IPS-15b (cell line): ENCODE measurements around the gene NR2E3.

Source experiments
- H3K27me3 ChIP-seq: one replicate; pipeline ENCODE4 v1.6.1; 2013; ENCODE audit warnings: low read length; ENCODE audit not compliant: control insufficient read depth, insufficient read depth
- H3K36me3 ChIP-seq: one replicate; pipeline ENCODE4 v1.6.1; 2013; ENCODE audit warnings: low read length; ENCODE audit not compliant: control insufficient read depth, insufficient read depth
- H3K4me1 ChIP-seq: one replicate; pipeline ENCODE4 v1.6.1; 2013; ENCODE audit warnings: mild to moderate bottlenecking, low read length; ENCODE audit not compliant: control insufficient read depth, insufficient read depth
- H3K4me3 ChIP-seq: one replicate; pipeline ENCODE4 v1.5.1; 2013; ENCODE audit warnings: low read depth, low read length
- H3K9ac ChIP-seq: one replicate; pipeline ENCODE4 v1.6.1; 2013; ENCODE audit warnings: low read depth, mild to moderate bottlenecking, low read length
- H3K9me3 ChIP-seq: one replicate; pipeline ENCODE4 v1.6.1; 2013; ENCODE audit warnings: mild to moderate bottlenecking, low read length; ENCODE audit not compliant: control insufficient read depth, insufficient read depth

The NR2E3 gene

DNA sequence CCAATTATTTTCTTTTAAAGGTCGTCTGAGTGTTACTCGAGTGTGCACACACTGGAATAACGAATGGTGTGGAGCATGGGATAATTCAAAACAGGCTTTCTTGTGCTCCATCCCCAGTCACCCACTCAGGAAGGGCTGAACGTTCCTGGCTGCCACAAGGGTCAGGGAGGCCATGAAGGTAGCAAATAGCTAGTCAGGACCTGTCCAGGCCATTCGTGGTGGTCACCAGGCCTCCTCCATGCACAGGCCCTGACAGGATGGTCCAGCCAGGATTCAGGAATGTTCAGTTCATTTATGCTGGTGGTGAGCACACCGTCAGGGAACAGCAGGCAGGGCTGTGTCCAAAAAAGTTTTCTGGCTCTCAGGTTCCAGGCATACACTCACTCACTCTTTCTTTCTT is 11.7 kb upstream of the NR2E3 start:
- Histone ChIP-seq H3K27me3 (no peaks in the 10 kb centered on the region), H3K9ac (no peak overlapping the region), H3K9me3 (no peaks in the 10 kb centered on the region), H3K4me3 (no peak overlapping the region), H3K4me1 (no peaks in the 10 kb centered on the region), H3K36me3 (no peaks in the 10 kb centered on the region)

DNA sequence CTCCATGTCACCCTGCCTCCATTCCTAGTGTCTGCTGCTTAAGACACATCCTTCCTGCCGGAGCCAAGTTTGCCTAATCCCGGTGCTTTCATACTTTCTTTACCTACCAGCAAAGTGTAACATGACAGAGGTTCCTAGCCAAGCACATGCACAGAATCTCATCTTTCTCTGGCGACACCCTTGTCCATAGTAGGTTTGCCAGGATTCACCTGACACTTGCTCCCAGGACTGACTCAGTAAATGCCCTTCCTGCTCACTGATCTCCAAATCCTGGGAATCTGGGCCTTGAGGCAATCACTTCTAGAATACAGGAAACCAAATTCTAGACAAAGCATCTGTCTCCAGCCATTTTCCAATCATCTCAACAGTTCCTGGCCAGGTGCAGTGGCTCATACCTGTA is 10.2 kb upstream of the NR2E3 start:
- Histone ChIP-seq H3K9me3 (no peaks in the 10 kb centered on the region), H3K36me3 (no peaks in the 10 kb centered on the region), H3K27me3 (no peaks in the 10 kb centered on the region), H3K4me1 (no peaks in the 10 kb centered on the region), H3K9ac (no peak overlapping the region), H3K4me3 (no peak overlapping the region)

DNA sequence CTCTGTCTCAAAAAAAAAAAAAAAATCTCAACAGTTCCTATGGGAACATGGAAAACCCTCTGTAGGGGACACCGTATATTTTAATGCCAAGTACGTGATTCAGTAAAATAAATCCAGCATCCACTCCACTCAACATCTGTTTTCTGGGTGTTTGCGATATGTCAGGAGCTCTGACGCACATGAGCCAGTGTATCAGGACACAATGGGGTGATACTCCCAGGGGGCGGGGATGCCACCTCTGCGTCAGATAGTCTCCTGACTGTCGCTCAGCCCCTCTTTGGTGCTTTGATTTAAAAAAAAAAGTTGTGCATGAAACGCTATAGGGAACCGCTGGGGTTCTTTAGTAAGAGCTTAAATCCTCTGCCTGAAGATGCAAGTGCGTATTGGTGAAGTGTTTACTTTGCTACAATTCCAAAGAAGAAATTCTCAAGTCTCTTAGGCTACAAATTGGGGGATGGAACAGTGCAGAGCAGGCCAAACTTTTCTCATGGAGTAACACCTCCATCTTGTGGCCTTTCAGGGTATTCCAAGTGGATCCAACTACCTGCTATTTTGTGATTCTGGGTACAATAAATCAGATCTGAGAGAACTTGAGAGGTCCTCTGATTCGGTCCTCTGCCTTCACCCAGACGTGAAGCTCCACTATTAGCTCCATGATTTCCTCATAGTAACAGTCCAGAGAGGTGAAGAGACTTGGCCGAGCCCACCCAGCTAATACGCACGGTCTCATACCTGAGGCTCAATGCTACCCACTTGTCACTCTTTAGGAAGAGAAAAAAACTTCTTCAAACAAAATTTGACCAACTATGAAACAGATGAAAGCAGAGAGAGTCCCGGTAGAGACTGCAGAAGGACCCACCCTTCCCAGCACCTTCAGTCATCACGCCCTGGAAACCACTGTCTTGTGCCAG is 9.3 kb upstream of the NR2E3 start:
- no peak overlapping the region for H3K4me3 ChIP-seq
- no peaks in the 10 kb centered on the region for H3K27me3 ChIP-seq
- H3K9ac ChIP-seq, result no peak overlapping the region
- no peaks in the 10 kb centered on the region for H3K9me3 ChIP-seq
- H3K4me1 ChIP-seq, result no peaks in the 10 kb centered on the region
- no peaks in the 10 kb centered on the region for H3K36me3 ChIP-seq

DNA sequence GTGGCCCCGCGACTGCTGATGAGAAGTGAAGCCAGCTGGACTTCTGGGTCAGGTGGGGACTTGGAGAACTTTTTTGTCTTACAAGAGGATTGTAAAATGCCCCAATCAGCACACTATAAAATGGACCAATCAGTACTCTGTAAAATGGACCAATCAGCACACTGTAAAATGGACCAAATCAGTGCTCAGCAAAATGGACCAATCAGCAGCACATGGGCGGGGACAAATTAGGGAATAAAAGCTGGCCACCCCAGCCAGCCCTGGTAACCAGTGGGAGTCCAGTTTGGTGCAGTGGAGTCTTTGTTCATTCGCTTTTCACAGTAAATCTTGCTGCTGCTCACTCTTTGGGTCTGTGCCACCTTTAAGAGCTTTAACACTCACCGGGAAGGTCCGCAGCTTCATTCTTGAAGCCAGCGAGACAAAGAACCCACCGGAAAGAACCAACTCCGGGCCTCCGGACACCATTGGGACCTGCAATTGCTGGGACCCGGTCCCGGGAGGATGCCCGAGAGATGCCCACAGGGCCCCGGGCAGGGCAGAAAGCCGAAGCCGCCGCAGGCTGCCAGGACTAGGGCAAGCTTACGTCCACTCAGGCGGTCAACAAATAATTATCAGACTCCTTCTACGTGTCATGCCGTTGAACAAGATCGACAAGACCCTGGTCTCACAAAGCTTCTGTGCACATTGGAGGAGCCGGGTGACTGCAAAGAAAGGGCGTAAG is 8.3 kb upstream of the NR2E3 start:
- H3K4me1 ChIP-seq, result peaks cover 8% of the 10 kb centered on the region

DNA sequence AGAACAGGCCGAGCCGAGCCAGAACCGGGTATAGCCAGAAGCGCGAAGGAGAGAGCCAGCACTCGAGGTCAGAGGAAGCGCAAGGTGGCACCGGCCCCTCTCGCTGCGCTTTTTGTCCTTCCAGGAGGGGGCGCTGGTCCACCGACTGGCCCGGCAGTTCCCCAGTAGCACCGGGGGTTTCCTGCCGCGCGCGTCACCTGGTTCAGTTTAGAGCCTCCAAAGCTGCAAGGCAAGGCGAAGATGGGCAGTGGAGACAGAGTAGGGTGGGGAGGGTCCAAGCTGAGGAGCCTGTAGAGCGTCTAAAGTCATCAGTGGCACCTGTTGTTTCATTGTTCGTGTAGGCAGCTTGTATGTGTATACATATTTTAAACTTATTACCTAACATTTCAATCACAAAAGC is 7.6 kb upstream of the NR2E3 start:
- Histone ChIP-seq H3K4me3 (no peak overlapping the region), H3K36me3 (no peaks in the 10 kb centered on the region), H3K9ac (no peak overlapping the region), H3K4me1 (peaks cover 14% of the 10 kb centered on the region), H3K9me3 (no peaks in the 10 kb centered on the region), H3K27me3 (no peaks in the 10 kb centered on the region)

More for the DNA sequence above, 8.3 kb upstream of the NR2E3 start:
- H3K27me3 ChIP-seq, result no peaks in the 10 kb centered on the region
- H3K9me3 ChIP-seq, result no peaks in the 10 kb centered on the region
- no peaks in the 10 kb centered on the region for H3K36me3 ChIP-seq
- H3K4me3 ChIP-seq, result no peak overlapping the region
- H3K9ac ChIP-seq, result no peak overlapping the region

DNA sequence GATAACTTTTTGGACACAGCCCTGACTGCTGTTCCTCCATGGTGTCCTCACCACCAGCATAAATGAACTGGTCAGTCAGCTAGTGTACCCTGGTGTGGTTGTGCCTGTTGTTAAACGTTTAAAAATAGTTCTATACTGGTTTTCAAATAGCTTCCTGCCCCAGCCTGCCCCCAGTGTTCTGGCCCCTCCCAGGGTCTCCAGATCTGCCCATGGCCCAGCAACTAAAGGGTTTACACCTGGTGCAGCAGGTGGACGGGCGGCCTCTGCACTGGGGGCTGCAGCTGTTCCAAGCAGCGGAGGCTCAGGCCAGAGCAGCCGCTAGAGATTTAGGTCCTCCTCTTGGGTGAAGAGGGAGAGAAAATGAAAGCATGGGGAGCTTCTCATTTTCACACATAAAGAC is 6.1 kb upstream of the NR2E3 start:
- Histone ChIP-seq H3K9ac (no peak overlapping the region), H3K4me3 (no peak overlapping the region), H3K4me1 (peaks cover 17% of the 10 kb centered on the region), H3K27me3 (no peaks in the 10 kb centered on the region), H3K36me3 (no peaks in the 10 kb centered on the region), H3K9me3 (no peaks in the 10 kb centered on the region)

DNA sequence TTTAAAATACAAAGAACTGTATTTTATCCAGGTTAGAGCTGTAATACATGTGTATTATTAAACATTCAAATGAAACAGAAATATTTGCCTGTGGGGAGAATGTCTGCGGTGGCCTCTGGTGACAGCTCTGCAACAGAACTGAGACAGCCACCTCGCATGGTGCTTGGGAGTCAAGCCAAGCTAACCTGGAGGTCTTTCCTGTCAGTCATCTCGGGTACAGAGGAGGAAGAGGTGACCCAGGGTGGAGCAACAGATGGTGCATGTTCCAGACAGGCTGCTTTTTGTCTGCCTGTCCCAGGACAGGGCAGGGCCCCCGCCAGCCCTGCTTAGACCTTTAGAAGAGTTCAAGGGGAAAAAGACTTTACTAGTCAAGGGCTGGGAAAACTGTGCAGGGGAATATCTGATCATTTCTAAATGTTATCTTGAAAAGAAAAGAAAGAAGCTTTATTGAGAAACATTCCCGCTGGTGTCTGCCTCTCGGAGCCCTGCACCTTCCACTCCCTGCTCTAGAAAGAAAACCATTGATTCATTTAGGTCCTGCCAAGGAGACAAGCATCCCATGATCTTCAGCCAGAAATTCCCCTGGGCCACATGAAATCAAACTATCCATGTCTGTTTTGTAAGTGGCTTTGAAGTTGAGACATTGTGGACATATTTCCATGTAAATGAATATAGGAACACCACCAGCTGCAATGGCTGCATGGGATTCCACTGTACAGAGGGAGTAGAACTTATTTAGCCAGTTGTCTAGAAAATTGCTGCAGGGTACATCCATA is 5.5 kb upstream of the NR2E3 start:
- no peak overlapping the region for H3K4me3 ChIP-seq

DNA sequence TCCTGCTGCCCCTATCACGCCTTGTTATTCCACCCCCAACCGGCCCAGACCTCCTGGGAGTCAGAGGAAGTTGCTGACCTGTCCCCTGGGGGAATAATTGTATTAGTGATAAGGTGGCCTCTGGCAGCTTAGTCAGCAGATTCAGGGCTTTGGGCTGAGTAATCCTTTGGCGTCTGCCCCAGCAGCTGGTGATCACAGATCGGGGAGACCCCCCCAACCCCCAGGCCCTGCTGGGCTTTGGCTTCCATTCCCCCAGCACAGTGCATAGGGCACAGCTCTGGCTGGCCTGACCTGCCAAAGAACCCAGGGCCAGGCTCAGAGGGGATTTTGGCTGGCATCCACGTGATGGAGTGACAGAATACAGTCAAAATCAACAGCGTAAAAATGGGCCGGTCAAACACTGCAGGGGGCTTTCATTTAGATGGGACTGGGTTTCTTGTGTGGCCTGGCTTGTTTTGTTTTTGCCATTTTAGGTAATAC is 3.9 kb upstream of the NR2E3 start:
- no peaks in the 10 kb centered on the region for H3K27me3 ChIP-seq
- no peaks in the 10 kb centered on the region for H3K9me3 ChIP-seq
- H3K9ac ChIP-seq, result peak overlapping the region; percentile 54
- H3K4me1 ChIP-seq, result peaks cover 17% of the 10 kb centered on the region
- no peak overlapping the region for H3K4me3 ChIP-seq
- no peaks in the 10 kb centered on the region for H3K36me3 ChIP-seq

More for the DNA sequence above, 5.5 kb upstream of the NR2E3 start:
- no peak overlapping the region for H3K9ac ChIP-seq
- H3K4me1 ChIP-seq, result peaks cover 17% of the 10 kb centered on the region
- no peaks in the 10 kb centered on the region for H3K36me3 ChIP-seq
- no peaks in the 10 kb centered on the region for H3K27me3 ChIP-seq
- no peaks in the 10 kb centered on the region for H3K9me3 ChIP-seq

DNA sequence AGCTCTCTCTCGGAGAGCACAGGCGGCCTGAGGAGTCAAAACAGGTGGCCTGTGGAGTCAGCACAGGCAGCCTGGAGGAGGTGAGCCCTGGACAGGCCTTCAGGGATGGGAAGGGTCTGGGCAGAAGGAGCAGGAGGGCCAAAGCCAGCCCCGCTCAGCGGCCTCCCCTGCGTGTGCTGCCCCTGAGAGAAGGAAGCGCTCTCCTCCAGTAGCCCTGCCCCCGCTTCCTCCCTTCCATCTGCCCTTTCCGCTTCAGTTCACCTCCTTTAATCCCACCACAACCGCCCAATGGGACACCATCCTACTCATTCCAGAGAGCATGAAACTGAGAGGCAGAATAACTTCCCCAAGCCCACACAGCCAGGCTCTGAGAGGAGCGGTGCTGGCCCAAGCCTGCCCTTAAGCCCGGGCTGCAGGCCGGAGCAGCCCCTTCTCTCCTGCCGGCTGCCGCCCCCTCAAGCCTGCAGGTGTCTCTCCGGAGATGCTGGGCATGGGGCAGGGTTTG is 3.2 kb upstream of the NR2E3 start:
- Histone ChIP-seq H3K9ac (peak overlapping the region; percentile 47), H3K4me3 (peak overlapping the region; percentile 37), H3K36me3 (no peaks in the 10 kb centered on the region)

DNA sequence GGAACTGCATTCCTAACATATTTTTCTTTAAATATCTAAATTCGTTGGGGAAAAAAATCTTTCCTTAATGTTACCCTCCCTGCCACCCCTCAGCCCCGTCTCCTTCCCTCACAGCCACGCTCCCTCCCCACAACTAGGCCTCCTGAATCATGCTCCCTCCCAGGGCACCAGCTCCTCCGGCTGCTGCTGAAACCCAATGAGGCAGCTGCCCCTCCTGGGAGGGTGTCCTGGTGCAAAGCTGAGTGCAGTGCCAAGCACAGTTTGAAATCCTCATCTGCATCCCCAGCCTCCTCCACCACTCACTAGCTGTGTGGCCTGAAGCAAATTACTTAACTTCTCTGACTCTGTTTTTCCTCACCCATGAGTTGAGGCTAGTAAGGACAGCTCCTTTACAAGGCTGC is 2.7 kb upstream of the NR2E3 start:
- Histone ChIP-seq H3K36me3 (no peaks in the 10 kb centered on the region), H3K9ac (peak overlapping the region; percentile 47), H3K9me3 (no peaks in the 10 kb centered on the region), H3K27me3 (no peaks in the 10 kb centered on the region), H3K4me1 (peaks cover 17% of the 10 kb centered on the region), H3K4me3 (peak overlapping the region; percentile 37)

More for the DNA sequence above, 3.2 kb upstream of the NR2E3 start:
- no peaks in the 10 kb centered on the region for H3K27me3 ChIP-seq
- H3K4me1 ChIP-seq, result peaks cover 17% of the 10 kb centered on the region
- no peaks in the 10 kb centered on the region for H3K9me3 ChIP-seq

DNA sequence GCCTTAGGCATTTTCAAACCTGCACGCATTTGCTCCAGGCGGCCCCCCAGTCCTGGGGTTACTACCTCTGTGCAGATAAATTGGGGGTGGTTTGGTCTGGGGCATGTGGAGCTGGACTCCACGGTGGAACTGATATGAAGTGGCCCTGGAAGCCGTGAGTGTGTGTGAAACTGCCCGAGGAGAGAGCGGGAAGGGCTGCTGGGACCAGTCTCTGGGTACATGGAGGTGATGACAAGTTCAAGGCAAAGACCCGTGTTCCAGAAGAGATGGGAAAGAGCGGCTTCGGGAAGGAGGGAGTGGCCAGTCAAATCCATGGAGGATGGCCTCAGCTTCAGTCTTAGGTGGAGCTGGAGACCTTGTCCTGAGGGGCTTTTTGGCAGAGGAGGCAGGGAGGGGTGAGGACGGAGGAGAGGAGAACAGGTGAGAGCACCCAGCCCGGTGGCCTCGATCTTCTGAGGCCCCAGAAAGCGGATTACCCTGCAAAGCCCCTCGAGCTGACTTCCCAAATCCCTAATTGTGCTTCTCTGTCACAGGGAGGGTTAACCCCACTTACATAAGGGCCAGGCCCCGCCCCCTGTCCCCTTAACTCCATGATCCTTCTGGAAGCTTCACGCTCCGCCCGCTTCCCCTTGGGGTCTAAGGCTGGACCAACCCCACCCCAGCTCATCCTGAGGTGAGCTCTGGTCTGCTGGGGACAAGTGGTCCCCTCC is 1.9 kb upstream of the NR2E3 start:
- H3K36me3 ChIP-seq, result no peaks in the 10 kb centered on the region
- no peak overlapping the region for H3K4me3 ChIP-seq
- H3K9ac ChIP-seq, result no peak overlapping the region
- H3K4me1 ChIP-seq, result peaks cover 17% of the 10 kb centered on the region
- no peaks in the 10 kb centered on the region for H3K27me3 ChIP-seq
- H3K9me3 ChIP-seq, result no peaks in the 10 kb centered on the region
